PC-3 (cell line): ENCODE results near the gene SDC1. TPM values are rescaled to one million over a fixed set of nuclear protein-coding genes. Genes with fewer than 3 reads are reported as not detected.

Experiments
- ATAC-seq: fragments of 200-7000 bp; cut with Tn5 transposase; 2 replicates; pipeline ENCODE4 v1.9.1; 2020; ENCODE audit warnings: mild to moderate bottlenecking, moderate library complexity
- BruUV-seq: library from RNA; stranded (reverse); fragments of 400-500 nt; replicated peaks from 2 replicates; lab custom pipeline; 2021; lab: Mats Ljungman, UMichigan
- CTCF ChIA-PET: fragments of 300-600 bp; sonication (Branson Sonifier 250); formaldehyde crosslinking; loops from one replicate; lab custom pipeline; 2022; ENCODE audit warnings: antibody characterized with exemption; lab: Charles Lee
- POLR2A ChIA-PET: fragments of 300-600 bp; sonication (Branson Sonifier 250); formaldehyde crosslinking; loops from one replicate; lab custom pipeline; 2022; ENCODE audit warnings: antibody characterized with exemption; ENCODE audit not compliant: unreplicated experiment; lab: Charles Lee
- DNase-seq: peaks from one replicate; pipeline ENCODE4 v3.0.0-alpha.2; 2015
- H2AFZ ChIP-seq: fragments of 300-600 bp; sonication (generic); 2 replicates; pipeline ENCODE4 v1.6.0; 2016; ENCODE audit warnings: antibody characterized with exemption, low read length
- H3F3A ChIP-seq: fragments of 300-600 bp; sonication (generic); one replicate; pipeline ENCODE4 v1.6.0; 2017; ENCODE audit warnings: antibody characterized with exemption, low read length, control low read depth, mild to moderate bottlenecking; ENCODE audit not compliant: unreplicated experiment
- H3K27ac ChIP-seq: fragments of 300-600 bp; sonication (generic); 2 replicates; pipeline ENCODE4 v1.5.1; 2016; ENCODE audit warnings: mild to moderate bottlenecking, low read length
- H3K27me3 ChIP-seq: fragments of 300-600 bp; sonication (generic); 2 replicates; pipeline ENCODE4 v1.6.1; 2016; ENCODE audit warnings: low read length, mixed read lengths
- H3K36me3 ChIP-seq: fragments of 300-600 bp; sonication (generic); 2 replicates; pipeline ENCODE4 v1.6.1; 2016; ENCODE audit warnings: low read depth, mixed run types, low read length, mixed read lengths
- H3K4me1 ChIP-seq: fragments of 300-600 bp; sonication (generic); 2 replicates; pipeline ENCODE4 v1.5.1; 2016; ENCODE audit warnings: low read length; ENCODE audit not compliant: insufficient read depth
- H3K4me2 ChIP-seq: fragments of 300-600 bp; sonication (generic); 2 replicates; pipeline ENCODE4 v1.6.0; 2016; ENCODE audit warnings: low read length
- H3K4me3 ChIP-seq: fragments of 300-600 bp; sonication (generic); 2 replicates; pipeline ENCODE4 v1.5.1; 2016; ENCODE audit warnings: mild to moderate bottlenecking, low read length, mixed read lengths
- H3K79me2 ChIP-seq: fragments of 300-600 bp; sonication (generic); 2 replicates; pipeline ENCODE4 v1.6.1; 2017; ENCODE audit warnings: low read length, mixed read lengths
- H3K9ac ChIP-seq: fragments of 300-600 bp; sonication (generic); 2 replicates; pipeline ENCODE4 v1.6.0; 2016; ENCODE audit warnings: mild to moderate bottlenecking, low read length
- H3K9me2 ChIP-seq: fragments of 300-600 bp; sonication (generic); replicated peaks from 2 replicates; pipeline ENCODE4 v1.6.1; 2016; ENCODE audit warnings: mixed run types, low read length, mixed read lengths
- H3K9me3 ChIP-seq: fragments of 300-600 bp; sonication (generic); 2 replicates; pipeline ENCODE4 v1.6.1; 2016; ENCODE audit warnings: low read length, mixed read lengths
- H4K20me1 ChIP-seq: fragments of 300-600 bp; sonication (generic); 2 replicates; pipeline ENCODE4 v1.6.1; 2016; ENCODE audit warnings: low read length, mixed read lengths
- EZH2 ChIP-seq: fragments of 300-600 bp; sonication (generic); IDR thresholded peaks from one replicate; pipeline ENCODE4 v1.6.1; 2017; ENCODE audit warnings: antibody characterized with exemption, mild to moderate bottlenecking, low read length; ENCODE audit not compliant: unreplicated experiment
- EZH2phosphoT487 ChIP-seq: fragments of 300-600 bp; sonication (generic); IDR thresholded peaks from 2 replicates; pipeline ENCODE4 v1.6.1; 2018; ENCODE audit warnings: mild to moderate bottlenecking, antibody characterized with exemption, low read length, borderline replicate concordance
- intact Hi-C: fragments of 100-400 bp; cut with micrococcal nuclease; formaldehyde crosslinking; loops from 2 replicates; pipeline ENCODE4 v1.9.0; 2023
- total RNA-seq: library from RNA; depleted of rRNA; stranded (reverse); fragments of >200 nt; gene quantifications from 2 replicates; pipeline ENCODE4 v1.2.3, GENCODE V29; 2014
- TF ChIP-seq, protein P1 (sequence below): fragments of 300-600 bp; sonication (generic); conservative IDR thresholded peaks from 2 replicates; pipeline ENCODE4 v1.5.1; 2017; ENCODE audit warnings: antibody characterized with exemption, low read depth, mild to moderate bottlenecking, low read length

Gene SDC1
- total RNA-seq, 1 experiment from 2014 or later = 358 TPM

DNA sequence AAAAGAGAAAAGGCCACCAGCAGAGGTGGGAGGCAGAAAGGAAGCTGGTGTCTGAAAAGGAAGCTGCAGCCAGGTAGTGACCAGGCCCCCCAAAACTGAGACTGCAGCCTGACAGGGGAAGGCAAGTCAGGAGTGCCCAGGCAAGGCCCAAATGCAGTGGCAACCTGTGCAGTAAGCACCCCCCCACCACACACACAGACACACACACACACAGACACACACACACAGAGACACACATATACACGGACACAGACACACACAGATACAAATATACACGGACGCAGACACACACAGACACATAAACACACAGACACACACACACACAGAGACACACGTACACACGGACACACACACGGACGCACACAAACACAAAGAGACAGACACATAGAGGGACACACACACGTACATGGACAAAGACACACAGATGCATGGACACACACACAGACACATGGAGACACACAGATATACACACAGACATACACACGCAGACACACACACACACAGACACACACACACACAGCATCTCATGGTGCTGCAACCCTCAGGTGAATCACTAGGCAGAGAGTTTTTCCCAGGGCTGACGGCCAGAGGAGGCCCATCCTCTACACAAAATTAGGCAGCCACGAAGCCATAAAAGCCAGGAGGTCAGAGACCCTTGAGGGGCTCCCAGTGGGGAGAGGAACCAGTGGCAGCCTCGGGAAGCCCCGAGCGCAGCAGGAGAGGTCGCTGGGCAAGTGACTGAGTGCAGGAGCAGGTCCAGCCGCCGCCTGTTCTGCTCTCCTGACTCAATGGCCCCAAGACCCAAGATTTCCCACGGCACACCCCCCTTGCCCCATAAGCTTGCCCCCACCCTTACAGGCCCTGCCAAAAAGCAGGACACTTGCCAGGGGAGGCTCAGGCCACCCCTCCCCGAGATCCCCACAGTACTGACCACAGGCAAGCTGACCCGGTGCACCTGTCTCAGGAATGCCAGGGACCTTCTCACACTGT lies 6.3 kb downstream of the SDC1 start:
- no TSS peak for BruUV-seq
- H3K4me2 ChIP-seq = peak overlapping the region; percentile 32
- no peak overlapping the region for H2AFZ ChIP-seq
- TF ChIP-seq EZH2 (no peak), EZH2phosphoT487 (no peak)
- TF ChIP-seq, protein P1, sequence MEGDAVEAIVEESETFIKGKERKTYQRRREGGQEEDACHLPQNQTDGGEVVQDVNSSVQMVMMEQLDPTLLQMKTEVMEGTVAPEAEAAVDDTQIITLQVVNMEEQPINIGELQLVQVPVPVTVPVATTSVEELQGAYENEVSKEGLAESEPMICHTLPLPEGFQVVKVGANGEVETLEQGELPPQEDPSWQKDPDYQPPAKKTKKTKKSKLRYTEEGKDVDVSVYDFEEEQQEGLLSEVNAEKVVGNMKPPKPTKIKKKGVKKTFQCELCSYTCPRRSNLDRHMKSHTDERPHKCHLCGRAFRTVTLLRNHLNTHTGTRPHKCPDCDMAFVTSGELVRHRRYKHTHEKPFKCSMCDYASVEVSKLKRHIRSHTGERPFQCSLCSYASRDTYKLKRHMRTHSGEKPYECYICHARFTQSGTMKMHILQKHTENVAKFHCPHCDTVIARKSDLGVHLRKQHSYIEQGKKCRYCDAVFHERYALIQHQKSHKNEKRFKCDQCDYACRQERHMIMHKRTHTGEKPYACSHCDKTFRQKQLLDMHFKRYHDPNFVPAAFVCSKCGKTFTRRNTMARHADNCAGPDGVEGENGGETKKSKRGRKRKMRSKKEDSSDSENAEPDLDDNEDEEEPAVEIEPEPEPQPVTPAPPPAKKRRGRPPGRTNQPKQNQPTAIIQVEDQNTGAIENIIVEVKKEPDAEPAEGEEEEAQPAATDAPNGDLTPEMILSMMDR = no peak
- peaks cover 23% of the 10 kb centered on the region for H3K36me3 ChIP-seq
- ATAC-seq (no peak), DNase-seq (no peak)
- ChIA-PET CTCF (no interaction called here), POLR2A (no interaction called here)
- no peak overlapping the region for H3K9ac ChIP-seq
- no peaks in the 10 kb centered on the region for H3K9me2 ChIP-seq
- no peaks in the 10 kb centered on the region for H3F3A ChIP-seq
- intact Hi-C loops = no loop called here
- no peaks in the 10 kb centered on the region for H3K27me3 ChIP-seq
- H3K9me3 ChIP-seq = no peaks in the 10 kb centered on the region
- no peak overlapping the region for H3K27ac ChIP-seq
- no peak overlapping the region for H3K4me3 ChIP-seq
- H3K79me2 ChIP-seq = peaks cover 100% of the 10 kb centered on the region
- peaks cover 60% of the 10 kb centered on the region for H3K4me1 ChIP-seq
- peaks cover 84% of the 10 kb centered on the region for H4K20me1 ChIP-seq

DNA sequence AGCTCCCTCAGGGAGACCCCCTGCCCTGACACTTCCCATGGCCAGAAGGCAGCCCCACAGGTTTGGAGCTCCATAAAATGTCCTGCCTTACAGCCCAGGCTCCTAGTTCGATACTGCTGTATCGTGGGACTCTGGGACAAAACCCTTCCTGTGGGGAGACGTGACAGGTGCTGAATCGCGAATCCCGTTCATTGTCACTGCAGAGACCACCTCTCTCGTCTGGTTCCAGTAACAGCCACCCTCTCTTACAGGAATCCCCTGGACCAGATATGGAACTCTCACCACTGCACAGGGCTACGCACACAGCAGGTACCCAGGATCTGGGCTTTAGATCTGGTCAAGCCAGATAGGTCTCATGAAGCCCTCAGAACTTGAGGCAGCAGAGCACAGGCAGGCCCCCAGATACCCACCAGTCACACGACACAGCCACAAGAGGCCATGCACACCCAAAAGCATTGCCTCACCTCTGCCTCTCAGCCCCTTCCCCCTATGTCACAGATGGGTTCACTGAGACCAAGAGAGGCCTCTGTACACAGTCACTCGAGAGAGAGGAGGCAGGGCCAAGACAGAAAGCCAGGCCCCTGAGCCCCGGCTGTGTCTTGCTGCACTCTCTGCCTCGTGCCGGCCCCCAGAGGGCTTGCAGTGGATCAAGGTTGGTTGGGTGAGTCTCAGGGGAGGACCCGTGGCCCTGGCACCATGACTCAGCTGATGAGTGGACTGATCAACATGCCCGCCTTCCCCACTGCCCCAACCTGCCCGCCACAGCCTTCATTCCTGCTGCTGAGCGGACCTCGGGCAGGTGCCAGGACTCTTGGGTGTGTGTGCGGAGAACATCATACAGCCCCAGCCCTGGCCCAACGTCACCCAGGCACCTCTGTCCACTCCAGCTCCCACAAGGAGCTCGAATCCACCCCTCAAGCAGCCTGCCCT lies 7.6 kb downstream of the SDC1 start:
- POLR2A ChIA-PET = no interaction called here
- BruUV-seq = no TSS peak
- Histone ChIP-seq H3K79me2 (peaks cover 100% of the 10 kb centered on the region), H3K4me2 (peak overlapping the region; percentile 32), H3K27me3 (no peaks in the 10 kb centered on the region), H3K9me2 (no peaks in the 10 kb centered on the region), H4K20me1 (peaks cover 85% of the 10 kb centered on the region), H3K36me3 (peaks cover 23% of the 10 kb centered on the region), H3K9ac (no peak overlapping the region), H3K27ac (peak overlapping the region; percentile 39), H3K9me3 (no peaks in the 10 kb centered on the region), H2AFZ (no peak overlapping the region), H3K4me1 (peaks cover 59% of the 10 kb centered on the region), H3F3A (no peaks in the 10 kb centered on the region), H3K4me3 (no peak overlapping the region)
- intact Hi-C loops = no loop called here
- peak; percentile 65 for ATAC-seq
- DNase-seq = peak; percentile 76
- TF ChIP-seq EZH2phosphoT487 = no peak
- TF ChIP-seq, protein P1 = no peak
- no peak for TF ChIP-seq EZH2
- CTCF ChIA-PET = no interaction called here
